ENCODE measurements around the gene CES4A. TPM values are rescaled to one million over a fixed set of nuclear protein-coding genes. Genes with fewer than 3 reads are reported as not detected.
A peak's percentile ranks its signal among the peaks of the same experiment; 100 is the strongest.

Gene CES4A
- total RNA-seq, 1 experiment from 2014 or later, result 2.5 TPM

DNA sequence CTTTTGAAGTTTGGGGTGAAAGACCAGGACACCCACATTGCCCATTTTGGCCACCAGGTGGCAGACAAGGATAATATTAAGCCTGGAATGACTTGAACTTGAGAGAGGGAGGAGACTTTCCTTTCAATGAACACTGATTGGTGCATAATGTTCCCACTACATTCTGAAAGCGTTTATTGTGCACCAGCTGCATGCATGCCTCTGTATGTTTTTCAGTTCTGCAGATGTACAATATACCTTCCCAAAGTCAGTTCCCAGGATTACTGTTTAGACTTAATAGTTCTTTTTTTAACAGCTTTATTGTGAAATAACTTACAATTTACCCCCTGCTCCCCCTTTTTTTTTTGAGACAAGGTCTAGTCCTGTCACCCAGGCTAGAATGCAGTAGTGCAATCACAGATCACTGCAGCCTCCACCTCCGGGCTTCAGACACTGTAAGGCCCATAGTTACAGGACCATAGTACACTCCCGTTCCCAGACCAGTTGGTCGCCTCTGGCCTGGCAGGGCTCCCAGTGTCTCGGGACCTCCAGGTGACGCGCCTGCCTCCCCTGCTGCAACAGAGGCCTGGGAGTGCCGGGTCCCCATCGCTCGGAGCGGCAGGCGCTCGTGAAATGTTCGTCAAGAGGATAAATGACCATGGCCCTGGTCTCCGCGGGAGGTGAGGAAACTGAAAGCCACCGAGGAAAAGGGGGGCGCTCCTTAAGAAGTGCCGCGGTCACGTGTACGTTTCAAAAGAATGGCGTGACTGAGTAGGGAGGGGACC, 40.9 kb upstream of the CES4A start:
- no peaks in the 10 kb centered on the region for H3K9me2 ChIP-seq (ENCODE audit: insufficient read depth)
- no peak overlapping the region for H3K27ac ChIP-seq
- peak overlapping the region; percentile 66 for H3K4me3 ChIP-seq
- H3K79me2 ChIP-seq (ENCODE audit: low read depth), result no peaks in the 10 kb centered on the region
- ChIA-PET CTCF (no interaction called here), POLR2A (ENCODE audit: unreplicated experiment) (interaction anchor here (0.6 to 0.7 kb wide), 2 partner anchors 90 to 285 kb away, joined by 4 read pairs; no protein-coding TSS in a partner anchor)
- peak overlapping the region; percentile 97 for H3K4me2 ChIP-seq
- intact Hi-C loops (cut with micrococcal nuclease; ENCODE audit: unreplicated experiment), result loop anchor here (1.0 to 5.0 kb wide), 3 partner anchors 52 to 567 kb away; no protein-coding TSS in a partner anchor
- no peaks in the 10 kb centered on the region for H3K9me3 ChIP-seq (ENCODE audit: insufficient read depth, low read depth)
- H3F3A ChIP-seq (ENCODE audit: insufficient read depth, low read depth), result peaks cover 18% of the 10 kb centered on the region; the same call in 1 of the 2 replicates
- DNase-seq, result peak; percentile 72 to 80
- no TSS peak for BruUV-seq (replicated peaks)
- TF ChIP-seq, protein P1, sequence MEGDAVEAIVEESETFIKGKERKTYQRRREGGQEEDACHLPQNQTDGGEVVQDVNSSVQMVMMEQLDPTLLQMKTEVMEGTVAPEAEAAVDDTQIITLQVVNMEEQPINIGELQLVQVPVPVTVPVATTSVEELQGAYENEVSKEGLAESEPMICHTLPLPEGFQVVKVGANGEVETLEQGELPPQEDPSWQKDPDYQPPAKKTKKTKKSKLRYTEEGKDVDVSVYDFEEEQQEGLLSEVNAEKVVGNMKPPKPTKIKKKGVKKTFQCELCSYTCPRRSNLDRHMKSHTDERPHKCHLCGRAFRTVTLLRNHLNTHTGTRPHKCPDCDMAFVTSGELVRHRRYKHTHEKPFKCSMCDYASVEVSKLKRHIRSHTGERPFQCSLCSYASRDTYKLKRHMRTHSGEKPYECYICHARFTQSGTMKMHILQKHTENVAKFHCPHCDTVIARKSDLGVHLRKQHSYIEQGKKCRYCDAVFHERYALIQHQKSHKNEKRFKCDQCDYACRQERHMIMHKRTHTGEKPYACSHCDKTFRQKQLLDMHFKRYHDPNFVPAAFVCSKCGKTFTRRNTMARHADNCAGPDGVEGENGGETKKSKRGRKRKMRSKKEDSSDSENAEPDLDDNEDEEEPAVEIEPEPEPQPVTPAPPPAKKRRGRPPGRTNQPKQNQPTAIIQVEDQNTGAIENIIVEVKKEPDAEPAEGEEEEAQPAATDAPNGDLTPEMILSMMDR (conservative IDR thresholded peaks at IDR 0.05), result peak; percentile 94
- no peak for TF ChIP-seq EZH2 (IDR thresholded peaks at IDR 0.05; ENCODE audit: low read depth)
- H3K4me1 ChIP-seq (replicated peaks; ENCODE audit: insufficient read depth), result no peaks in the 10 kb centered on the region
- no peaks in the 10 kb centered on the region for H3K36me3 ChIP-seq (ENCODE audit: low read depth)
- H4K20me1 ChIP-seq (ENCODE audit: insufficient read depth), result no peaks in the 10 kb centered on the region
- no peaks in the 10 kb centered on the region for H3K27me3 ChIP-seq (ENCODE audit: insufficient read depth, low read depth)
- H2AFZ ChIP-seq, result peak overlapping the region; percentile 60; the same call in 1 of the 2 replicates

DNA sequence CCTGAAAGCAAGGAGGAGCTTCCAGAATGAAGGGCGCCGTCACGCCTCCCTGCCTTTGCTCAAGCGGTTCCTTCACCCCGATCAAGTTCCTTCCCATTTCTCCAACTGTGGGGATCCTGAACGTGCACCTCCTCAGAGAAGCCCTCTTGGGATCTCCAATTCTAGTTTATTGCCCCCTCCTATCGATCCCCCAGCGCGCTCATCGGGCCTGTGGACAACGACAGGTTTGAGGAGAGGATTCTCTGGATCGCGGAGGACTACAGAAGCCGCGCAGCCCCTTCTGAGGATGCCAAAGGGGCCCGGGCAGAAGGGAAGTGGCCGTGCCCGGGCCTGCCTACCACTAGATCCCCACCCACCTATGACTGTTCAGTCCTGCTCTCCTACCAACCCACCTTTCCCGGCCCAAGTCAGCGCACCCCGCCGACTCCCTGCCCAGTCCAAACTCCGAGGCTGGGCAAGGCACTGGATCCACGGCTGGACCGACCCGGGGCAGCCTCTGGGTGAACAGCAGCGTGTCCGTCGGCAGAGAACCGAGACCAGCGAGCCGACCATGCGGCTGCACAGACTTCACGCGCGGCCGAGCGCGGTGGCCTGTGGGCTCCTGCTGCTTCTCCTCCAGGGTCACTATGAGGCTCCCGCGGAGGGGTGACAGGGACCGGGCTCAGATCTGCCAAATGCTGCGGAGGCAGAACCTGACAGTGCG, 40.1 kb upstream of the CES4A start:
- POLR2A ChIA-PET (ENCODE audit: unreplicated experiment), result no interaction called here
- Histone ChIP-seq H3F3A (ENCODE audit: insufficient read depth, low read depth) (peaks cover 18% of the 10 kb centered on the region; the same call in 1 of the 2 replicates), H3K27me3 (ENCODE audit: insufficient read depth, low read depth) (no peaks in the 10 kb centered on the region), H4K20me1 (ENCODE audit: insufficient read depth) (no peaks in the 10 kb centered on the region), H3K79me2 (ENCODE audit: low read depth) (no peaks in the 10 kb centered on the region), H3K4me1 (replicated peaks; ENCODE audit: insufficient read depth) (no peaks in the 10 kb centered on the region), H2AFZ (peak overlapping the region; percentile 60; the same call in 1 of the 2 replicates), H3K9me2 (ENCODE audit: insufficient read depth) (no peaks in the 10 kb centered on the region), H3K36me3 (ENCODE audit: low read depth) (no peaks in the 10 kb centered on the region), H3K4me2 (peak overlapping the region; percentile 97), H3K27ac (no peak overlapping the region), H3K9me3 (ENCODE audit: insufficient read depth, low read depth) (no peaks in the 10 kb centered on the region), H3K4me3 (peak overlapping the region; percentile 66)
- TF ChIP-seq, protein P1 (conservative IDR thresholded peaks at IDR 0.05), result no peak
- no peak for TF ChIP-seq EZH2 (IDR thresholded peaks at IDR 0.05; ENCODE audit: low read depth)
- no peak for DNase-seq
- intact Hi-C loops (cut with micrococcal nuclease; ENCODE audit: unreplicated experiment), result loop anchor here (5.0 kb wide), 1 partner anchor 541 kb away; no protein-coding TSS in a partner anchor
- BruUV-seq (replicated peaks), result no TSS peak
- CTCF ChIA-PET, result no interaction called here

DNA sequence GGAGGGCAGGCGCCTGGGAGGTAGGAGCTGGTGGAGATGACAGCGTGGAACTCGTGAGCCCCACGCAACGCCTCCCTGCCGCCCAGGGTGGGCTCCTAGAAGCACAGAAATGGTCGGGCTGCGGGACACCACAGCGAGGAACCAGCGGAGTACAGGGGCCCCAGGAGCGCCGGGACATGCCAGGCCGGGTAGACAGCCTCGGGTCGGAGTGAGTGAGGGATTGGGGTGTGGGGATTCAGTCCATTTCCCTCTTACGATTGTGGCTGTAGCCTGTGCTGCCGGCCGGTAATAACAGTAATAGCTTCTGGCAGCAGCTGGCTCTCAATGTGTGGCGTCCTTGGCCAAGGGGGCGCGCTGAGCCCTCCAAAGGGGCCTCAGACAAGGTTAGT, 39.6 kb upstream of the CES4A start:
- Histone ChIP-seq H3K36me3 (ENCODE audit: low read depth) (no peaks in the 10 kb centered on the region), H3K4me3 (no peak overlapping the region), H3K4me2 (no peak overlapping the region), H3K27me3 (ENCODE audit: insufficient read depth, low read depth) (no peaks in the 10 kb centered on the region), H4K20me1 (ENCODE audit: insufficient read depth) (no peaks in the 10 kb centered on the region), H3F3A (ENCODE audit: insufficient read depth, low read depth) (peaks cover 17% of the 10 kb centered on the region; the same call in 1 of the 2 replicates), H3K9me2 (ENCODE audit: insufficient read depth) (no peaks in the 10 kb centered on the region), H3K4me1 (replicated peaks; ENCODE audit: insufficient read depth) (no peaks in the 10 kb centered on the region), H3K27ac (no peak overlapping the region), H3K9me3 (ENCODE audit: insufficient read depth, low read depth) (no peaks in the 10 kb centered on the region), H3K79me2 (ENCODE audit: low read depth) (no peaks in the 10 kb centered on the region), H2AFZ (no peak overlapping the region)
- no TSS peak for BruUV-seq (replicated peaks)
- no peak for DNase-seq
- CTCF ChIA-PET, result interaction anchor here (0.6 kb wide), 1 partner anchor 100 kb away, joined by 3 read pairs; no protein-coding TSS in a partner anchor
- intact Hi-C loops (cut with micrococcal nuclease; ENCODE audit: unreplicated experiment), result loop anchor here (5.0 kb wide), 1 partner anchor 542 kb away; no protein-coding TSS in a partner anchor
- TF ChIP-seq EZH2 (IDR thresholded peaks at IDR 0.05; ENCODE audit: low read depth), result no peak
- TF ChIP-seq, protein P1 (conservative IDR thresholded peaks at IDR 0.05), result no peak
- POLR2A ChIA-PET (ENCODE audit: unreplicated experiment), result interaction anchor here (0.6 kb wide), 1 partner anchor 264 kb away, joined by 11 read pairs; no protein-coding TSS in a partner anchor
